GM12864 (cell line): Measurements from ENCODE around the gene MTMR4.
"Not testable (repeated sequence)": the region's sequence is repeated elsewhere in the genome, so short reads cannot be mapped to it uniquely, and the experiment has no call there.

ENCODE experiments used
- DNase-seq: peaks from one replicate; pipeline ENCODE4 v3.0.0-alpha.2; 2011; ENCODE audit warnings: low read depth
- H3K4me3 ChIP-seq: 2 replicates; pipeline ENCODE4 v1.5.1; 2011; ENCODE audit warnings: mild to moderate bottlenecking, low read depth, low read length, control low read depth
- CTCF ChIP-seq: IDR thresholded peaks from 2 replicates; pipeline ENCODE4 v1.5.1; 2011; ENCODE audit warnings: low read depth, mild to moderate bottlenecking, moderate library complexity, low read length, control low read depth, inconsistent platforms; ENCODE audit errors: missing control alignments

MTMR4 gene

GRCh38 chr17:58507123-58507634 lies 7.3 kb downstream of the MTMR4 start:
- TF ChIP-seq CTCF, result no peak
- DNase-seq, result no peak

DNA sequence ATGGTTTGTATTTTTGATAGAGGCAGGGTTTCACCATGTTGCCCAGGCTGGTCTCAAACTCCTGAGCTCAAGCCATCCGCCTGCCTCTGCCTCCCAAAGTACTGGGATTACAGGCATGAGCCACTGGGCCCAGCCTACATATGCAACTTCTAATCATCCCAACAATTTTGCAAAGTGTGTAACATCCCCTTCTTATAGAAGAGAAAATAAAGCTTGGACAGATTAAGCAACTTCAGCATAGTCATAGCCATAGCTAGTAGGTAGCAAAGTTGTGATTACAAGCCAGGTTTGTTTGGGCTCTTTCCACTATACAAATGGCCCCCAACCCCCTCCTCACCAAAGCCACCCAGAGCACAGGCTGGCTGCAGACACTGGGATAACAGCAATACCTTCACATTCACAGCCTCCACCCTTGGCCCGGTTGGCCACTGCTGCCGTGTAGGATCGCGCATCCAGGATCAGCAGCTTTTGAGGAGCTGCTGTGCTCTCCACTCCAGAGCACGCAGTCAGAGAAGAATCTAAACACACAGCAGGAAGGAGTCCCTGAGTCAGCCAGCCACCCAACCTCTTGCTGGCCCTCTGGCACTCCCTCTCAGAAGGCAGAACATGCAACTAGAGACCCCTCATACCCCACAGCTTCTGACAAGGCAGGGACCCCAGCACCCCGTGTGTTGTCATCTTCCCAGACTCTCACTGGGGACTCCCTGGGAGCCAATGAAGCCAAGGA lies 7.9 kb downstream of the MTMR4 start:
- DNase-seq, result no peak
- H3K4me3 ChIP-seq, result no peak overlapping the region
- TF ChIP-seq CTCF, result no peak

More at GRCh38 chr17:58507123-58507634, 7.3 kb downstream of the MTMR4 start:
- H3K4me3 ChIP-seq, result no peak overlapping the region

DNA sequence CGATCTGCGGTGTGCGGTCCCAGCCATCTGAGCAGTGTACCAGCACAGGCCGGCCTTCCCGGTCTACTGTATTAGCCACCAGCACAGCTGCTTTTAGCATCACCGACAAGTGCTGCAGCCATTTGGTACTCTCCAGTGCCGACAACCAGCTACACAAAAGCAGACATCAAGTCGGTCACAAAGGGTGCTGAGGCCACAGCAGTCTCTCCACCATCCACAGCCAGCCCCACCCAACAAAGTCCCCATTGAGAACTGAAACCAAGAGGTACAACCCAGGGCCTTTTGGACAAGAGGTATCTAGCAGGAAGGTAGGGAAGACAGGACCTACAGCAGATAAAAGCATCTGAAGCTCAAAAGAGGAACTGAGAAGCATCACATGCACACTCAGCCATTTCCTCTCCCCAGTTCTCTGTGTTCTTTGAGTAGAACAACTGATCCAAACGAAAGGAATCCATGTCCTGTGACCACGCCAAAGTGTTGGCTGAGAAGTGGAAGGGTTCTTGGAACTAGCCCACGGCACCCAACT lies 9.5 kb downstream of the MTMR4 start:
- TF ChIP-seq CTCF, result no peak
- H3K4me3 ChIP-seq, result no peak overlapping the region
- DNase-seq, result peak; percentile 79

DNA sequence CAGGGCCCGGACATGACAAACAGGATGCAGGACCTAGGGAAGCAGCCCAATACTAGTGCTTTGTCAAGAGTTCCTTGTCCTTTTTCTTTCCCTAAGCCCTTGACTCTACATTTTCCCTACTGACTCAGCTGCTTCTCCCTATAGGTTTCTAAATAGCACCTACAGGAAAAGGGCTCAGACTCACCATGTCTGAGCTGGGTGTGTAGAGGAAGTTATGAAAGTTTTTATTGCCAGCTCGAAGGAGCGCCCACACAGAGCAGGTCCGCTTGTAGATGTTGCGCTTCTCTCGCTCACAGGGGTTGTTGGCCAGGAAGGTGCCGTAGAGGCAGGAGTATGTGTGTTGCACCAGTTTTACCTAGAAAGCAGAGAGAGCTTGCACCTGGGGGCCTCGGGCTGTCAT lies 10.6 kb downstream of the MTMR4 start:
- no peak overlapping the region for H3K4me3 ChIP-seq
- no peak for TF ChIP-seq CTCF
- no peak for DNase-seq

DNA sequence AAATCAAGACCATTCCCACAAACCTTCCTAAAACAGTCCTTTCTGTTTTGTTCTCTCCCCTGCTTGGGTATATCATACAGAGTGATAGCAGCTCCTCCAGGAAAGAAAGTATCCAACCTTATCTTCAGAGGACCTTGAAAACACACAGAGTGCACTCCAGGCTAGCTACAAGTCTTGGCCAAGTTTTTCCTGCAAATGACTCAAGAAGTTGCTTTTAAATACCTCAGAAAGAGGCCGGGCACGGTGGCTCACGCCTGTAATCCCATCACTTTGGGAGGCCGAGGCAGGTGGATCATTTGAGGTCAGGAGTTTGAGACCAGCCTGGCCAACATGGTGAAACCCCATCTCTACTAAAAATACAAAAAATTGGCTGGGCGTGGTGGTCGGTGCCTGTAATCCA lies 11.3 kb downstream of the MTMR4 start:
- DNase-seq, H3K4me3 ChIP-seq: not testable (repeated sequence)

- no peak for TF ChIP-seq CTCF
- DNase-seq, result no peak
- no peak overlapping the region for H3K4me3 ChIP-seq
Observed at GRCh38 chr17:58501451-58501850, 13.0 kb downstream of the MTMR4 start.

- no peak overlapping the region for H3K4me3 ChIP-seq
- no peak for TF ChIP-seq CTCF
- no peak for DNase-seq
Observed at GRCh38 chr17:58498177-58498828, 16.1 kb downstream of the MTMR4 start.
